Measurements from ENCODE around the gene SPDYE1.

GRCh38 chr7:44042221-44042620, 44.5 kb downstream of the SPDYE1 start:
- TF ChIP-seq CTCF (IDR thresholded peaks at IDR 0.05), result no peak
- no peak for TF ChIP-seq POLR2A (IDR thresholded peaks at IDR 0.05; ENCODE audit: low read depth)
- TF ChIP-seq POLR2AphosphoS5 (IDR thresholded peaks at IDR 0.05), result no peak
